Neural progenitor cell (in vitro differentiated cells): ENCODE data around the gene KRTAP1-1.
"Not testable (repeated sequence)": the region's sequence is repeated elsewhere in the genome, so short reads cannot be mapped to it uniquely, and the experiment has no call there.

ENCODE experiments used
- EZH2 ChIP-seq: fragments of 200-600 bp; sonication (generic); IDR thresholded peaks from 2 replicates; pipeline ENCODE4 v1.6.1; 2017; ENCODE audit warnings: antibody characterized with exemption, mild to moderate bottlenecking, moderate library complexity
- EZH2phosphoT487 ChIP-seq: fragments of 200-600 bp; sonication (generic); IDR thresholded peaks from 2 replicates; pipeline ENCODE4 v1.6.1; 2017; ENCODE audit warnings: antibody characterized with exemption
- TF ChIP-seq, protein P1 (sequence below): fragments of 200-600 bp; sonication (generic); IDR thresholded peaks from 2 replicates; pipeline ENCODE4 v1.5.1; 2017; ENCODE audit warnings: antibody characterized with exemption, mild to moderate bottlenecking

DNA sequence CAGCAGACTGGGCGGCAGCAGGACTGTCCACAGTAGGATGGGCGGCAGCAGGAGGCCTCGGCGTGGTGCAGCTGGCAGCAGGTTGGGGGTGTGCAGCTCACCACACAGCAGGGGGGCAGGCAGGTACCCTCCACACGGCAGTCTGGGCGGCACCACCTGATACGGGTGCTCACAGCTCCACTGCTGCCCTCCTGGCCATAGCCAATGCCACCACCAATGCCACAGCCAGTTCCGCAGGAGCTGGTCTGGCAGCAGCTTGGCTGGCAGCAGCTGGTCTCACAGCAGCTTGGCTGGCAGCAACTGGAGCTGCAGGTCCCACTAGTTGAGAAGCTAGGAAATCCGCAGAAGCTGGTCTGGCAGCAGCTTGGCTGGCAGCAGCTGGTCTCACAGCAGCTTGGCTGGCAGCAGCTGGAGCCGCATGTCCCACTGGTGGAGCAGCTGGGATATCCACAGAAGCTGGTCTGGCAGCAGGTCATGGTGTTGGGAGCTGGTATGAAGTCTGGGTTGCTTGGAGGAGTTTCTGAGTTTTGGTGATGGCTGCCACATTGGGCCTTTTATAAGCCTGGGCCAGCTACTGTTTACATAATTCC lies 6.8 kb downstream of the KRTAP1-1 start, which contains the start of gene KRTAP1-3:
- TF ChIP-seq, protein P1, sequence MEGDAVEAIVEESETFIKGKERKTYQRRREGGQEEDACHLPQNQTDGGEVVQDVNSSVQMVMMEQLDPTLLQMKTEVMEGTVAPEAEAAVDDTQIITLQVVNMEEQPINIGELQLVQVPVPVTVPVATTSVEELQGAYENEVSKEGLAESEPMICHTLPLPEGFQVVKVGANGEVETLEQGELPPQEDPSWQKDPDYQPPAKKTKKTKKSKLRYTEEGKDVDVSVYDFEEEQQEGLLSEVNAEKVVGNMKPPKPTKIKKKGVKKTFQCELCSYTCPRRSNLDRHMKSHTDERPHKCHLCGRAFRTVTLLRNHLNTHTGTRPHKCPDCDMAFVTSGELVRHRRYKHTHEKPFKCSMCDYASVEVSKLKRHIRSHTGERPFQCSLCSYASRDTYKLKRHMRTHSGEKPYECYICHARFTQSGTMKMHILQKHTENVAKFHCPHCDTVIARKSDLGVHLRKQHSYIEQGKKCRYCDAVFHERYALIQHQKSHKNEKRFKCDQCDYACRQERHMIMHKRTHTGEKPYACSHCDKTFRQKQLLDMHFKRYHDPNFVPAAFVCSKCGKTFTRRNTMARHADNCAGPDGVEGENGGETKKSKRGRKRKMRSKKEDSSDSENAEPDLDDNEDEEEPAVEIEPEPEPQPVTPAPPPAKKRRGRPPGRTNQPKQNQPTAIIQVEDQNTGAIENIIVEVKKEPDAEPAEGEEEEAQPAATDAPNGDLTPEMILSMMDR: not testable (repeated sequence)
- TF ChIP-seq EZH2, EZH2phosphoT487: not testable (repeated sequence)
